Mesothelial cell of epicardium (in vitro differentiated cells): ENCODE measurements around the gene TNK2. TPM values are rescaled to one million over a fixed set of nuclear protein-coding genes. Genes with fewer than 3 reads are reported as not detected.

ENCODE experiments used
- DNase-seq, 2 experiments: peaks; one replicate each; pipeline ENCODE4 v3.0.0; 2021; ENCODE audit warnings: low spot score in 2 of 2; ENCODE audit not compliant: unreplicated experiment in 2 of 2
- H3K27ac Mint-ChIP-seq: 2 replicates; pipeline ENCODE4 v1.8.0; 2021; ENCODE audit warnings: mixed read lengths
- H3K27me3 Mint-ChIP-seq: 2 replicates; pipeline ENCODE4 v1.8.0; 2021; ENCODE audit warnings: low read depth, mixed read lengths
- H3K36me3 Mint-ChIP-seq: 2 replicates; pipeline ENCODE4 v1.8.0; 2021; ENCODE audit warnings: mixed read lengths
- H3K4me1 Mint-ChIP-seq: 2 replicates; pipeline ENCODE4 v1.8.0; 2021; ENCODE audit warnings: mixed read lengths
- H3K4me3 Mint-ChIP-seq: 2 replicates; pipeline ENCODE4 v1.8.0; 2021; ENCODE audit warnings: mild to moderate bottlenecking, moderate library complexity, mixed read lengths
- H3K9me3 Mint-ChIP-seq: 2 replicates; pipeline ENCODE4 v1.8.0; 2021; ENCODE audit warnings: mixed read lengths
- CTCF ChIP-seq: fragments of 200-600 bp; sonication (generic); IDR thresholded peaks from one replicate; pipeline ENCODE4 v1.5.0; 2021; ENCODE audit warnings: antibody characterized with exemption; ENCODE audit not compliant: unreplicated experiment
- total RNA-seq: library from RNA; stranded (reverse); gene quantifications from 3 replicates; pipeline ENCODE4 v1.2.1, GENCODE V29; 2021

The TNK2 gene
- total RNA-seq, 1 donor from 2014 or later: 49.1 TPM

GRCh38 chr3:195860456-195860855, 47.9 kb downstream of the TNK2 start:
- no peak overlapping the region for H3K4me3 Mint-ChIP-seq

GRCh38 chr3:195859846-195860411, 48.4 kb downstream of the TNK2 start:
- no peak overlapping the region for H3K4me3 Mint-ChIP-seq
- no peaks in the 10 kb centered on the region for H3K9me3 Mint-ChIP-seq
- TF ChIP-seq CTCF: no peak
- H3K27ac Mint-ChIP-seq: no peak overlapping the region
- no peak for DNase-seq
- peaks cover 7% of the 10 kb centered on the region for H3K27me3 Mint-ChIP-seq
- peaks cover 4% of the 10 kb centered on the region for H3K4me1 Mint-ChIP-seq
- peaks cover 2% of the 10 kb centered on the region for H3K36me3 Mint-ChIP-seq

More at GRCh38 chr3:195860456-195860855, 47.9 kb downstream of the TNK2 start:
- no peak for TF ChIP-seq CTCF
- no peaks in the 10 kb centered on the region for H3K9me3 Mint-ChIP-seq
- peaks cover 7% of the 10 kb centered on the region for H3K27me3 Mint-ChIP-seq
- H3K27ac Mint-ChIP-seq: no peak overlapping the region
- no peak for DNase-seq
- peaks cover 4% of the 10 kb centered on the region for H3K4me1 Mint-ChIP-seq
- peaks cover 2% of the 10 kb centered on the region for H3K36me3 Mint-ChIP-seq

- TF ChIP-seq CTCF: peak; percentile 98
- Mint-ChIP-seq H3K27me3 (peaks cover 7% of the 10 kb centered on the region), H3K4me1 (peaks cover 4% of the 10 kb centered on the region), H3K27ac (no peak overlapping the region), H3K36me3 (peaks cover under 1% of the 10 kb centered on the region), H3K4me3 (no peak overlapping the region), H3K9me3 (no peaks in the 10 kb centered on the region)
- DNase-seq: peak in 1 of 2 experiments; percentile 86
Measured at GRCh38 chr3:195859061-195859845, 49.1 kb downstream of the TNK2 start.

- peaks cover 4% of the 10 kb centered on the region for H3K4me1 Mint-ChIP-seq
- H3K4me3 Mint-ChIP-seq: no peak overlapping the region
- no peaks in the 10 kb centered on the region for H3K36me3 Mint-ChIP-seq
- TF ChIP-seq CTCF: no peak
- DNase-seq: no peak
- peaks cover 7% of the 10 kb centered on the region for H3K27me3 Mint-ChIP-seq
- no peaks in the 10 kb centered on the region for H3K9me3 Mint-ChIP-seq
- no peak overlapping the region for H3K27ac Mint-ChIP-seq
Measured at GRCh38 chr3:195856410-195857084, 51.8 kb downstream of the TNK2 start.

GRCh38 chr3:195855471-195856409, 52.6 kb downstream of the TNK2 start:
- H3K27ac Mint-ChIP-seq: no peak overlapping the region
- DNase-seq: no peak
- peaks cover 4% of the 10 kb centered on the region for H3K4me1 Mint-ChIP-seq
- no peak for TF ChIP-seq CTCF
- H3K9me3 Mint-ChIP-seq: no peaks in the 10 kb centered on the region
- peaks cover 10% of the 10 kb centered on the region for H3K27me3 Mint-ChIP-seq
- H3K4me3 Mint-ChIP-seq: no peak overlapping the region
- H3K36me3 Mint-ChIP-seq: no peaks in the 10 kb centered on the region
